Measurements from ENCODE around the gene ESPL1. TPM values are rescaled to one million over a fixed set of nuclear protein-coding genes. Genes with fewer than 3 reads are reported as not detected.

Gene ESPL1
- total and polyA plus RNA-seq, 2 donors from 2014 or later, result 1.5 to 2.9 TPM

GRCh38 chr12:53332744-53333143 lies 64.6 kb downstream of the ESPL1 start:
- FAIRE-seq (no peak), DNase-seq (peak in 1 of 5 donors; percentile 33)
- Histone ChIP-seq H3K9ac (ENCODE audit: low read length in 3 of 3) (no peak overlapping the region), H3K27me3 (ENCODE audit: control insufficient read depth, insufficient read depth, low read length) (peaks cover 2% of the 10 kb centered on the region), H3K36me3 (ENCODE audit: control insufficient read depth in 2 of 3, insufficient read depth in 3 of 3, low read length in 3 of 3) (no peaks in the 10 kb centered on the region), H3K4me3 (ENCODE audit: low read length in 3 of 3) (no peak overlapping the region), H3K9me3 (ENCODE audit: control insufficient read depth in 2 of 3, insufficient read depth in 1 of 3, low read length in 3 of 3) (no peaks in the 10 kb centered on the region), H3K27ac (ENCODE audit: low read depth in 2 of 2, low read length in 2 of 2) (no peak overlapping the region), H3K4me1 (ENCODE audit: control insufficient read depth in 2 of 3, insufficient read depth in 2 of 3, low read depth in 1 of 3, low read length in 3 of 3) (no peaks in the 10 kb centered on the region)
- no peak for TF ChIP-seq CTCF (IDR thresholded peaks at IDR 0.05; ENCODE audit: borderline replicate concordance, extremely low read depth, insufficient read depth)
- intact Hi-C loops (cut with DNase I), result loop anchor here (10.0 kb wide), 1 partner anchor 182 kb away; no protein-coding TSS in a partner anchor

DNA sequence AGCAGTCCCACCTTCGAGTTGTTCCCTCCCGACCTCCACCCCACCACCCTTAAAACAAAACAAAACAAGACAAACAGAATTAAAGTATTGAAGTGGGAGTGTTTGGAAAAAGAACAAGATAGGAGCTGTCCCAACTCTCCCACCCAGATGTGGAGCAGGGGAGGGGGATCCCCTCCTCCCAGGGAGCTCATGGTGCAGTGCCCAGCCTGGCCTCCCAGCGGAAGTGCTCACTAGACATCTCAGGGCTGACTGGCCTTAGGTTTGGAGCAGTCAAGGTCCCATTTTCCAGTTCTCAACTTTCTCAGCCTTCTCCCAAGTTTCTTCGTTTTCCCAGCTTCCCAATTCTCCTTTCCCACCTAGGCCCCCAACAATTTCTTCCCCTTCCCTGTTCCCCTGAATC lies 65.2 kb downstream of the ESPL1 start:
- H3K9me3 ChIP-seq (ENCODE audit: control insufficient read depth in 2 of 3, insufficient read depth in 1 of 3, low read length in 3 of 3), result no peaks in the 10 kb centered on the region
- peaks cover 2% of the 10 kb centered on the region for H3K27me3 ChIP-seq (ENCODE audit: control insufficient read depth, insufficient read depth, low read length)
- H3K4me3 ChIP-seq (ENCODE audit: low read length in 3 of 3), result no peak overlapping the region
- H3K4me1 ChIP-seq (ENCODE audit: control insufficient read depth in 2 of 3, insufficient read depth in 2 of 3, low read depth in 1 of 3, low read length in 3 of 3), result no peaks in the 10 kb centered on the region
- intact Hi-C loops (cut with DNase I), result loop anchor here (10.0 kb wide), 1 partner anchor 182 kb away; no protein-coding TSS in a partner anchor
- no peaks in the 10 kb centered on the region for H3K36me3 ChIP-seq (ENCODE audit: control insufficient read depth in 2 of 3, insufficient read depth in 3 of 3, low read length in 3 of 3)
- H3K27ac ChIP-seq (ENCODE audit: low read depth in 2 of 2, low read length in 2 of 2), result no peak overlapping the region
- FAIRE-seq, result no peak
- no peak overlapping the region for H3K9ac ChIP-seq (ENCODE audit: low read length in 3 of 3)
- peak in 1 of 5 donors; percentile 37 for DNase-seq
- TF ChIP-seq CTCF (IDR thresholded peaks at IDR 0.05; ENCODE audit: borderline replicate concordance, extremely low read depth, insufficient read depth), result no peak

GRCh38 chr12:53333845-53334244 lies 65.7 kb downstream of the ESPL1 start:
- Histone ChIP-seq H3K4me3 (ENCODE audit: low read length in 3 of 3) (no peak overlapping the region), H3K9me3 (ENCODE audit: control insufficient read depth in 2 of 3, insufficient read depth in 1 of 3, low read length in 3 of 3) (no peaks in the 10 kb centered on the region), H3K36me3 (ENCODE audit: control insufficient read depth in 2 of 3, insufficient read depth in 3 of 3, low read length in 3 of 3) (no peaks in the 10 kb centered on the region), H3K4me1 (ENCODE audit: control insufficient read depth in 2 of 3, insufficient read depth in 2 of 3, low read depth in 1 of 3, low read length in 3 of 3) (no peaks in the 10 kb centered on the region), H3K9ac (ENCODE audit: low read length in 3 of 3) (no peak overlapping the region), H3K27ac (ENCODE audit: low read depth in 2 of 2, low read length in 2 of 2) (no peak overlapping the region), H3K27me3 (ENCODE audit: control insufficient read depth, insufficient read depth, low read length) (peaks cover 2% of the 10 kb centered on the region)
- FAIRE-seq (no peak), DNase-seq (peak in 1 of 5 donors; percentile 39)
- intact Hi-C loops (cut with DNase I), result loop anchor here (10.0 kb wide), 1 partner anchor 181 kb away; no protein-coding TSS in a partner anchor
- TF ChIP-seq CTCF (IDR thresholded peaks at IDR 0.05; ENCODE audit: borderline replicate concordance, extremely low read depth, insufficient read depth), result no peak

- no peaks in the 10 kb centered on the region for H3K9me3 ChIP-seq (ENCODE audit: control insufficient read depth in 2 of 3, insufficient read depth in 1 of 3, low read length in 3 of 3)
- intact Hi-C loops (cut with DNase I), result loop anchor here (10.0 kb wide), 1 partner anchor 180 kb away; no protein-coding TSS in a partner anchor
- no peak overlapping the region for H3K4me3 ChIP-seq (ENCODE audit: low read length in 3 of 3)
- H3K4me1 ChIP-seq (ENCODE audit: control insufficient read depth in 2 of 3, insufficient read depth in 2 of 3, low read depth in 1 of 3, low read length in 3 of 3), result no peaks in the 10 kb centered on the region
- H3K27me3 ChIP-seq (ENCODE audit: control insufficient read depth, insufficient read depth, low read length), result peaks cover 2% of the 10 kb centered on the region
- no peaks in the 10 kb centered on the region for H3K36me3 ChIP-seq (ENCODE audit: control insufficient read depth in 2 of 3, insufficient read depth in 3 of 3, low read length in 3 of 3)
- no peak for FAIRE-seq
- TF ChIP-seq CTCF (IDR thresholded peaks at IDR 0.05; ENCODE audit: borderline replicate concordance, extremely low read depth, insufficient read depth), result no peak
- peak in 1 of 5 donors; percentile 55 for DNase-seq
- H3K9ac ChIP-seq (ENCODE audit: low read length in 3 of 3), result no peak overlapping the region
- H3K27ac ChIP-seq (ENCODE audit: low read depth in 2 of 2, low read length in 2 of 2), result no peak overlapping the region
Observed at GRCh38 chr12:53334822-53335221, 66.7 kb downstream of the ESPL1 start.

Data from kidney (tissue), 14 donors.